Vagina (tissue), 2 donors: ENCODE measurements around the gene ZBED1.

ENCODE experiments used
- POLR2A ChIP-seq, 2 donors: fragments of 450-650 bp; IDR thresholded peaks; one replicate each; pipeline ENCODE4 v1.6.1; 2017; ENCODE audit warnings: antibody characterized with exemption in 2 of 2, mild to moderate bottlenecking in 2 of 2, moderate library complexity in 2 of 2
- TF ChIP-seq, protein P1 (sequence below), 3 experiments: fragments of 450-650 bp in 2 of 3; fragments of 200-600 bp in 1 of 3; sonication (generic) in 1 of 3; IDR thresholded peaks; one replicate each; pipeline ENCODE4 v1.5.1; 2017 to 2019; ENCODE audit warnings: antibody characterized with exemption in 3 of 3, mild to moderate bottlenecking in 2 of 3, moderate library complexity in 2 of 3

- TF ChIP-seq POLR2A (IDR thresholded peaks at IDR 0.05) = no peak
- TF ChIP-seq, protein P1, sequence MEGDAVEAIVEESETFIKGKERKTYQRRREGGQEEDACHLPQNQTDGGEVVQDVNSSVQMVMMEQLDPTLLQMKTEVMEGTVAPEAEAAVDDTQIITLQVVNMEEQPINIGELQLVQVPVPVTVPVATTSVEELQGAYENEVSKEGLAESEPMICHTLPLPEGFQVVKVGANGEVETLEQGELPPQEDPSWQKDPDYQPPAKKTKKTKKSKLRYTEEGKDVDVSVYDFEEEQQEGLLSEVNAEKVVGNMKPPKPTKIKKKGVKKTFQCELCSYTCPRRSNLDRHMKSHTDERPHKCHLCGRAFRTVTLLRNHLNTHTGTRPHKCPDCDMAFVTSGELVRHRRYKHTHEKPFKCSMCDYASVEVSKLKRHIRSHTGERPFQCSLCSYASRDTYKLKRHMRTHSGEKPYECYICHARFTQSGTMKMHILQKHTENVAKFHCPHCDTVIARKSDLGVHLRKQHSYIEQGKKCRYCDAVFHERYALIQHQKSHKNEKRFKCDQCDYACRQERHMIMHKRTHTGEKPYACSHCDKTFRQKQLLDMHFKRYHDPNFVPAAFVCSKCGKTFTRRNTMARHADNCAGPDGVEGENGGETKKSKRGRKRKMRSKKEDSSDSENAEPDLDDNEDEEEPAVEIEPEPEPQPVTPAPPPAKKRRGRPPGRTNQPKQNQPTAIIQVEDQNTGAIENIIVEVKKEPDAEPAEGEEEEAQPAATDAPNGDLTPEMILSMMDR (IDR thresholded peaks at IDR 0.05) = no peak
Observed at GRCh38 chrX:2458309-2458708, 42.5 kb downstream of the ZBED1 start.
